Measurements from ENCODE around the gene HOXA2.

HOXA2 gene

GRCh38 chr7:27111042-27111750, 8.7 kb upstream of the HOXA2 start:
- DNase-seq = no peak

DNA sequence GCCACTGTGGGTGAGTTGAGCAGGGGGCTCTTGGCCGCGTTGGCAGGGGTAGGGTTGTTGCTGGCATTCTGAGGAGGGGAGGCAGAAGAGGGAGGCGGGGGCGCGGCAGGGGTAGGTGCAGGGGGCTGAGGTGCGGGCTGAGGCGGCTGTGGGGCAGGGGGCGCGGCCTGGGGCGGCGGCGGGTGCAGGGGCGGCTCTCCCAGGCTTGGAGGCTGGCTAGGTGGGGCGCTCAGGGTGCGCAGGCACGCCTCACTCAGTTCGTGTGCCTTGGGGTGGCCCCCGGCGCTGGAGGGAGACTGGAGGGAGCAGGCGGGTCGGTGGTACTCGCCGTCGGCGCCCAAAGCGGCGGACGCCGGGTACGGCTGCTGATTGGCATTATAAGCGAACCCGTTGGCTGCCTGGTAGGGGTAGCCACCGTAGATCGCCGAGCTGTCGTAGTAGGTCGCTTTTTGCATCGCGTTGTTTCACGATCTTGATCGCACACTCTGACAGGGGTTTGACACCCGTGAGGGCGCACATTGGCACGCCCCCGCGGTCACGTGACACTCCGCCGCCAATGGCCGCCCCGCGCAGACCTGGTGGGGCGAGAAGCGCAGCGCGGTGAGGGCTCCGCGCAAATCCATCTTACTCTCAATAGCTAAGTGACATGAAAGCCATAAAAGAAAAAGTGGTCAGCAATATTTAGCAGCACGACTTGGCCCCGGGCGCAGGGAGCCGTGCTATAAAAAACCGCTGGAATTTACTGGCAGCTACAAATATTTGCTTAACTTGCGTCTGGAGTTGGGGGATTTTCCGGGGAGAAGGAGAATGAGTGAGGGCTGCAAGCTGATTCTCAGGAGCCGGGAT, 7.9 kb upstream of the HOXA2 start:
- DNase-seq = no peak

DNA sequence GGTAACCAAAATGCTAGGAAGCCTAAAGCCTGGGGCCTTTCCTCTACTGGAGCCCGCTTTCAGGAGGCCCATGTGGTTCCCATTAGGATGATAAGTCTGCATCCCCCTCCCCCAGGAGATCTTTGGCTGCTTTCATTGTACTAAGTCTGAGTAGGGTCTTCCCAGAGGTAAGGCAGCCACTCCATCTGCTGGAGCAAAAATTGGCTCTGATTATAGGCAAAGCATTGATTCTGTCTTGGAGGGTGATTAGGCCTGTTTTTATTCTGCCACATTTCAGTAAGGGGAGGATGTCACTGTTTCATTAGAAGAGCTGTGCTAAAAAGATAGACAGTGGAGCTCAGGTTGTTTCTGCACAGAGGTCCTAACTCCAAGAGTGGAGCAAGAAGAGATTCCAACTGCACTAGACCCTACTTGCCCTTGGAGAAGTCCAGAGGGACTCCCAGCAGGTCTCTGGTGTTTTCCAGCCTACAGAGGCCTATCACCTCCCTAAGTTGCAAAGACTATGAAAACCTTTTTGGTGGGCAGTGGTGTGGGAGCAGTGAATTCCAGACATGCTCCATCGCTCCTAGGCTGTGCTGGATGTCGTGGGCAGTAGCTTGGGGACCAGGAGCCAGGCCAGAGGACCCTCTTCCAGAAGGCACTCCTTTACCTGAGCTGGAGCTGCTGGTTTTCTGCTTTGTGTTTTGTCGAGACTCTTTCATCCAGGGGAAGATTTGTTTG, 7.1 kb upstream of the HOXA2 start:
- no peak for DNase-seq

- DNase-seq = no peak
Observed at GRCh38 chr7:27108390-27109127, 6.1 kb upstream of the HOXA2 start.

GRCh38 chr7:27107391-27108381, 5.2 kb upstream of the HOXA2 start:
- no peak for DNase-seq

- DNase-seq = no peak
Observed at GRCh38 chr7:27106901-27107240, 4.4 kb upstream of the HOXA2 start.

GRCh38 chr7:27106181-27106900, 3.9 kb upstream of the HOXA2 start:
- no peak for DNase-seq

- no peak for DNase-seq
Observed at GRCh38 chr7:27105301-27106031, 3.0 kb upstream of the HOXA2 start.

GRCh38 chr7:27104341-27105058, 2.0 kb upstream of the HOXA2 start:
- DNase-seq = no peak

DNA sequence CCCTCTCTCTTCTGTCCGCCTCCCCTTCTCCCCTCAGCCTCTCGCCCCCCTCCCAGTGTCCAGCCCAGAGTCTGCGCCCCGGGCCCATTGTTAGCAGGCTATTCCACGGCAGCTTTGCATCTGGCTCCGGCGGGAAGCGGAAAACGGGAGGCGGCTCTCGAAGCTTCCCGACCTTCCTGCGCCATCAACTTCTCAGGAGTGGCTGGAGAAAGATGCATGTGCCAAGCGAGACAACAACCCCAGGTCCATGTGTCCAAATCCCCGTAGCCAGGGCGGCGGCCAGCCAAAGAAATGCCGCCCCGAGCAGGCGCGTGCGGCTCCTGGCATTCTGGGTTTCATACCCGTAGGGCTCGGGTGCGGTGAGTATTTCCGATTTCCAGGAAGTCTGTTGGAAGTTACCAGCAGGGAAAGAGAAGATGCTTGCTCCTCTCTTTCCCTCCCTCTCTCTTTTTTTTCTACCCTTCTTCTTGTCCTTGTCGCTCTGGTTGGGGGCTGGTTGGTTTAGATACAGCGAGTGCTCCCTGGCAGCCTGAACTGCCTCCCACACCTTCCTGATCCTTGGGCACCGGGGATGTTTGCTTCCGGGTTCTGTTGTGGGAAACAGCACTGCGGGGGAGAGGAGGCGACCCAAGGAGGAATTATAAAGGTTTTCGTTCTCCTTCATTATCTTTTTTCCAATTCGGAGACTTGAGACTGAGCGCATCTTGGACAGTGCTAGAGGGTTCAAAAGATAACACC, 1.2 kb upstream of the HOXA2 start:
- DNase-seq = no peak

GRCh38 chr7:27101957-27102580, 414 bp downstream of the HOXA2 start:
- no peak for DNase-seq

- no peak for DNase-seq
Observed at GRCh38 chr7:27101171-27101956, 1.1 kb downstream of the HOXA2 start.

GRCh38 chr7:27100694-27101170, 1.8 kb downstream of the HOXA2 start:
- DNase-seq = no peak

GRCh38 chr7:27099453-27100370, 2.8 kb downstream of the HOXA2 start:
- DNase-seq = no peak

GRCh38 chr7:27098578-27099451, 3.7 kb downstream of the HOXA2 start:
- DNase-seq = no peak
